NCI-H2107 treated with DMSO at 0.1 percent for 48 hours (cell line): ENCODE data around the gene MTCH2.
"Not testable (repeated sequence)": the region's sequence is repeated elsewhere in the genome, so short reads cannot be mapped to it uniquely, and the experiment has no call there.

ENCODE experiments used
- DNase-seq: peaks from one replicate; lab custom pipeline; 2025; ENCODE audit not compliant: unreplicated experiment; lab: John Stamatoyannopoulos, UW

The MTCH2 gene

GRCh38 chr11:47640506-47640905 lies 1.9 kb downstream of the MTCH2 start:
- DNase-seq: not testable (repeated sequence)

GRCh38 chr11:47636331-47636730 lies 6.0 kb downstream of the MTCH2 start:
- DNase-seq: not testable (repeated sequence)

DNA sequence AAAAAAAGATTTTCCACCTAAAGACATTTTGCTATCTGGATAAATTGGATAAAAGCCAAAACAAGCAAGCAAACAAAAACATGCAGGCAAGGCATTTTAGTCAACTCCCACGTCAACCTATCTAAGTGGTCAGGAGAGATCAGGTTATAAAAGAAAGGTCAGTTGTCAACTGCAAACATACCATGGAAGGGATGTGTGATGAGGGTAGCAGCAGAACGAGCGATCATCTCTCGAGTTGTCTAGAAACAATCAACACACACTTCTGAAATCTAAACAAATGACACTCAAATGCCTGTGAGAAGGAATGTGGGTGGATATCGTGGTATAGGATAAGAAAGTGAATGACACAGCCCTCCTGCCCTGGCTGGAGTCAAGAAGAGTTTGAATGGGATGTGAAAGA lies 10.9 kb downstream of the MTCH2 start:
- DNase-seq: no peak

GRCh38 chr11:47628026-47628425 lies 14.3 kb downstream of the MTCH2 start:
- no peak for DNase-seq

GRCh38 chr11:47626234-47626633 lies 16.1 kb downstream of the MTCH2 start:
- no peak for DNase-seq

- DNase-seq: no peak
Observed at GRCh38 chr11:47620836-47621378, 21.5 kb downstream of the MTCH2 start.

DNA sequence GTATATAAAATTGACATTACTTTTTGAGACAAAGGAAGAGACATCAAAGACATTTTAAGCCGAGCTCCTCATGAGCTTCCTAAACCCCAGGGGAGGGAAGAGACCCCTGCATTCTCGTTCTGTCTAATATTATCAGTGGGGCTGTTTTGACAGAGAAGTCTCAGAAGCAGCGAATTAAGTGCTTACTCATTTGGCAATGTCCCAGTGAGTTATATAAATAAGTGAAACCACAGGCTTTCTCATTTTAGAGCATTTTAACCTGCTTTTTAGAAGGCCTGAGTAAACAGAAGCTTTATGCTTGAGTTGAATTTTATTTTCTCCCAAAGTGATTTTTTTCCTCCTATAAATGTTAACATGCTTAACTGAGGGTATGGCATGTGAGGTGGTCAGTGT lies 24.9 kb downstream of the MTCH2 start:
- no peak for DNase-seq

- peak; percentile 42 for DNase-seq
Observed at GRCh38 chr11:47616726-47617416, 25.5 kb downstream of the MTCH2 start.

DNA sequence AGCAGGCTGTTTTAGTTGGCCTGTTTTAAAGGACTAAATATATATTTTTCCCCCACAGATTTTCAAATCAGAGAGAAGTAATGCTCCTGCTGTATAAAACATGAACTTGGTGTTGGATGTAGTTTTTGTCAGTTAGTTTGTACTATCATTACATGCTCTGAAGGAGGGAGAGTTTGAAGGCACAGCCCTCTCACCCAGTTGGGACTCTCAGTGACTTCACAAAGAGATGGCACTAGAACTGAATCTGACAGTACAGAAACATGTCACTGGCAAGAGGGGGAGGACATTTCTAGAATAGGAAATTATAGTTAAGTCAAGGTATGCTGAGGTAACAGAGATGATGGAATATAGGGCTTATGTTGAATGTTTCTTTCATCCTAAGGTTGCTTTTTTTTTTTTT lies 27.1 kb downstream of the MTCH2 start:
- no peak for DNase-seq

DNA sequence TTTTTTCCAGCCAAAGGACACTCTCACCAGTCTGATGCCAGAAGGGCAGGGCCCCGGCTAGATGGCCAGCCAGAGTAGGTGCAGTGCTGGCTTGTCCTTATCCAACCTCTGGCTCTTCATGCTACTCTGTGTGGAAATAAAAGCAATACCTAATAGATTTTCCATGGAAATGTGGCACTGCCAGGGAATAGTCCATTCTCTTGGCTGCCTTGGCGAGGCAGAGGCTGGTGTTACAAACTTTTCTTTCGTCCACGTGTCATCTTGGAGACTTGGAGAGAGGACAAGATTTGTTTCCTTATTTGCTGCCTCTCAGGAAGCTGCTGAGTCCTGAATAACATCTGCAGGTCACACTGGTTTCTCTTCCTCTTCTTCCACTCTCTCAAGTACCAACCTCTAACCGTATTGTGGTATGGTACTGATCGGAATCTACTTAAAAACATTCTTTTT lies 31.0 kb downstream of the MTCH2 start:
- no peak for DNase-seq

DNA sequence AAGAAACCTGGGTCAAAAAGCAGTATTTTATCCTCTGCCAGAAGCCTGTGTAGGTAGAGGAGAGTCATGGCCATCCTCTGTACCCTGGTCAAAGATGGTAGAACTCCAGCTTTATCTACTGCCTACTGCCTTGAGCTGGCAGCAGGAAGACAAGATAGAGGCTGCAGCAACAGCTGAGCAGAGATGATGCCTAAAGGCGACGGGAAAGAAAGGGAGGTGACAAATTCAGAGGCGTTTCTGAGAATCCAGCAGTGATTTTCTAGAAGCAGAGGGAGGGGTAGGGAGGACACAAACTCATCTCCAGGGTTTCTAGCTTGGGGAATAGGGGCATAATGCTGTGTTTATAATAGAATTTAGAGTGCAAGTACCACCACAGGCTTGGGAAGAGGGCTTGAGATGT lies 32.7 kb downstream of the MTCH2 start:
- no peak for DNase-seq

DNA sequence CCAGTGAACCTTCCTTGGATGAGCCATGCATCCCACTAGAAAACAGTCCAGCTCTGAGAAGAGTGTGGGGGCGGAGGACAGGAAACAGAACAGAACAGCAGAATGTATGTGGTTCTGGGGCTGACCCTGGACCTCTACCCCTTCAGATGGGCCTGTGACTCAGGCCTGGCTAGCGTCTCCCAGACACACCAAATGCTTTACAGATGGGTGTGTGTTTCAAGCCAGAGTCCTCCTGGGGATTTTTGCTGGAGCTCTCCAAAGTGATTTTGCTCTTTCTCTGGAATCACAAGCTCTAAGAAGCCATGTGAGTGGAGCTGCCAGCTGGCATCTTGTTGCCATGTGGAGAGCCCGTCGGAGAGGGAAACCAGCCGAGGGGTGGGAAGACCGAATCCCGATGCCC lies 35.0 kb downstream of the MTCH2 start:
- no peak for DNase-seq

DNA sequence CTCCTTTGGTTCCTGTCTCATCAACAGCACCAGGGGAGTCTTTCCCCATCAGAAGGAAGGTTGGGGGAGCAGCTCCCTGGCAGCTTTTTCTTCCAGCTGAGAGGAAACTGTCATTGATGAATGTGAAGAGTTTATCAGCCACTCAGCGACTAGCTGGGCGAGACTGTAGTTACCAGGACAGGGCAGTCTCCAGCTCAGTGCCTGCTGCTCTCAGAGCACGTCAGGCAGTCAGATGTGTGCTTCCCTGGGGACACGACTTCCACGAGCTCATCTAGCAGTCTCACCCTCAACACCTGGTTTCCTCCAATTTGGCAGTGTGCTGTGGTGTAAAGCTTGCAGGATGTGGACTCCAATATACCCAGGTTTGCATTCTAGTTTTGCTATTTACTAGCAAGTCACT lies 35.6 kb downstream of the MTCH2 start:
- DNase-seq: no peak

- DNase-seq: no peak
Observed at GRCh38 chr11:47605921-47606320, 36.4 kb downstream of the MTCH2 start.

DNA sequence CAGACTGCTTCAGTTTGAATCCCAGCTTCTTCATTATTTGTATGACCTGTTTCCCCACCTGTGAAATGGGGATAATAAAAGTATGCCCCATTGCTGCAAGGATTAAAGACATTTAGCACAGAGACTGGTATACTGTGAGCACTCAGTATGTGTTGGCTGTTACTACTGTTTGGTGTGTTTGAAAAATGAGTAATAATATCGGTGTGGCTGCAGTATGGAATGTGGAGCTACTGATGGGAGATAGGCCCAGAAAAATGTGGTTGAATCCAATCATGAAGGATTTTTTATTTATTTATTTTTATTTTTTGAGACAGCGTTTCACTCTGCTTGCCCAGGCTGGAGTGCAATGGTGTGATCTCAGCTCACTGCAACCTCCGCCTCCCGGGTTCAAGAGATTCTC lies 39.1 kb downstream of the MTCH2 start:
- no peak for DNase-seq

- DNase-seq: no peak
Observed at GRCh38 chr11:47599902-47600301, 42.5 kb downstream of the MTCH2 start.

- no peak for DNase-seq
Observed at GRCh38 chr11:47595967-47596366, 46.4 kb downstream of the MTCH2 start.

GRCh38 chr11:47595029-47595428 lies 47.3 kb downstream of the MTCH2 start:
- DNase-seq: no peak

- DNase-seq: no peak
Observed at GRCh38 chr11:47593934-47594855, 48.2 kb downstream of the MTCH2 start, which contains the start of gene C1QTNF4. C1QTNF4 (minus strand) TSS chr11:47594411; CDS start chr11:47590810, 3,601 bp downstream.

- DNase-seq: no peak
Observed at GRCh38 chr11:47593492-47593933, 48.8 kb downstream of the MTCH2 start.

- no peak for DNase-seq
Observed at GRCh38 chr11:47592970-47593369, 49.4 kb downstream of the MTCH2 start.

DNA sequence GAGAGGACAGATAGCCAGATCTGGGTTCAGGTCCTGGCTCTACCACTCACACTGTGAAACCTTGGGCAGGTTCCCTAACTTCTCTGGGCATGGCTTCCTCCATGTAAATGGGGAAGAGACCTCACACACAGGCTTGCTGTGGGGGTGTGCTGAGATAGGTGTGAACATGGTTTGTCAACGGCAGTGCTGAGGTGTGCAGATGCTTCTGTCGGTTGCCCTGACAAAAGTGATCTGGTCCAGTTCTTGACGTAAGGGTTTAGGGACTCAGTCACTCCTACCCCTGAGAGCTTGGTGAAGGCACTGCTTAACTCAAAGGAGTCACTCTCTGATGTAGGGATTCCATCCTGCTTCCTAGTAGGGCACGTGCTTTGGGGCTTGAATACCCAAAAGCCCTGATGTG lies 50.1 kb downstream of the MTCH2 start:
- no peak for DNase-seq
